T-helper 2 cell treated with Interferon-gamma antibody and Interleukin-4, amounts not matched to agents 5 μg/mL and 100 μg/mL, for 36 hours (primary cell): ENCODE data around the gene CCDC91.

ENCODE experiments used
- DNase-seq: peaks from one replicate; pipeline ENCODE4 v3.0.0; 2021; ENCODE audit warnings: low spot score
- H3K27ac Mint-ChIP-seq: one replicate; pipeline ENCODE4 v1.8.0; 2021; ENCODE audit warnings: mild to moderate bottlenecking, mixed read lengths
- H3K27me3 Mint-ChIP-seq: one replicate; pipeline ENCODE4 v1.8.0; 2021; ENCODE audit warnings: low read depth, mixed read lengths
- H3K36me3 Mint-ChIP-seq: one replicate; pipeline ENCODE4 v1.8.0; 2021; ENCODE audit warnings: low read depth, mixed read lengths
- H3K4me1 Mint-ChIP-seq: one replicate; pipeline ENCODE4 v1.8.0; 2021; ENCODE audit warnings: low read depth, mixed read lengths
- H3K4me3 Mint-ChIP-seq: one replicate; pipeline ENCODE4 v1.8.0; 2022; ENCODE audit warnings: mild to moderate bottlenecking, moderate library complexity, mixed read lengths
- H3K9me3 Mint-ChIP-seq: one replicate; pipeline ENCODE4 v1.8.0; 2021; ENCODE audit warnings: mixed read lengths

Gene CCDC91

DNA sequence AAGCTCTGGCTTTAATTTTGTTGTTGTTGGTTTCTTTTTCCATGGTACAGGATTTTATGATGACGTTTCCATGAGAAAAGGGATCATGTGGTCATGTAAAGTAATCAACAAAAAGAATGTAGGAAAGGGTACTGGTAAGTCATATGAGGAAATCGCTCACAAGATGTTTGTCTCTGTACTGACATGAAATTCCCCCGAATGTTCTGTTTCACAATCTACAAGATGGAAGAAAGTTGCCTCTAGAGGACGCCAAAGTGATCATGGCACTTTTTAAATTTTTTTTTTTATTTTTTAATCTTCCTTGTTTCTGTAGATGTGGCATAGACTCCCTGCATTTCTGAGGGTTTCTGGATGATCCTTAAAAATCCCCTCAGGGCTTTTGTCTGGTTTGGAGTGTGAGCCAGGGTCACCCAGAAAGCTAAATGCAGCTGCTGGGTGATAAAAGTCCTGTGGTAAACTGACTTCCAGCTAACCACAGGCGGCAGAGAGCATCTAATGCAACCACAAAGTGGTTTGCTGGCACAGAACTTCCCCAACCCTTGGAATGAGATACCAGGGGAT lies 393.5 kb downstream of the CCDC91 start:
- no peak overlapping the region for H3K27ac Mint-ChIP-seq
- H3K36me3 Mint-ChIP-seq, result no peaks in the 10 kb centered on the region
- no peak overlapping the region for H3K4me3 Mint-ChIP-seq
- no peaks in the 10 kb centered on the region for H3K27me3 Mint-ChIP-seq
- DNase-seq, result no peak
- H3K4me1 Mint-ChIP-seq, result no peaks in the 10 kb centered on the region
- H3K9me3 Mint-ChIP-seq, result no peaks in the 10 kb centered on the region

DNA sequence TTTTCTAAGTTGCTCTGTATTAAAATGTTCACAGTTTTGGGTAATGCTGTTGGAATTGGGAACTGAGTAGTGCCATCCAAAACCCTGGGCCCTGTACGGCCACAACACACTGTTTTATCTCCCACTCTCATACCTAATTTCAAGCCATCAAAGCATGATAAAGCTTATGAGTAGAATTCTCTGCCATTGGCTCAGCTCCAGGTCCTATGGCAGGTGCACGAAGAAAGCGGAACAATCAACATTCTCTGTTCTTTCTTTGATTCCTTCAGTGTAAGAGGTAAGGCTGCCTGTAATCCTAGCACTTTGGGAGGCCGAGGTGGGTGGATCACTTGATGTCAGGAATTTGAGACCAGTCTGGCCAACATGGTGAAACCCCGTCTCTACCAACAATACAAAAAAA lies 394.9 kb downstream of the CCDC91 start:
- Mint-ChIP-seq H3K4me3 (no peak overlapping the region), H3K27ac (no peak overlapping the region), H3K9me3 (peaks cover 4% of the 10 kb centered on the region), H3K4me1 (no peaks in the 10 kb centered on the region), H3K27me3 (no peaks in the 10 kb centered on the region), H3K36me3 (no peaks in the 10 kb centered on the region)
- no peak for DNase-seq

DNA sequence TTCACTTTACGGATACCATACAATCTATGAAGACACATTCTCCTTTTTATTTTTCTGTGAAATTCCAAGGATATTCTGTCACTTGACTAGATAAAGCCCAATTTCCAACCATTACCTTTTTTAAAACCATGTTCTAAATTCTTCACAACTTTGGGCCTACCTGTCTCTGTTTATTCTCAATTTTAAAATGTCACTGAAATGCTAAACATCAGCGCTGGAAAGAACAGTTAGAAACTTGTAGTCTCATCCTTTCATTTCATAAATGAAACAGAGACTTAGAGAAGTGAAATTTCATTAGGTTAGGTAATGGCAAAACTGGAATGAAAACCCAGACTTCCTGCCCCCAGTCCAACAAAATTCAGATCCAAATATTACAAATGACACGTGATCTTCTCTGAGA lies 396.2 kb downstream of the CCDC91 start:
- Mint-ChIP-seq H3K27me3 (no peaks in the 10 kb centered on the region), H3K36me3 (no peaks in the 10 kb centered on the region), H3K4me1 (no peaks in the 10 kb centered on the region), H3K27ac (no peak overlapping the region), H3K4me3 (no peak overlapping the region), H3K9me3 (peaks cover 8% of the 10 kb centered on the region)
- DNase-seq, result no peak

DNA sequence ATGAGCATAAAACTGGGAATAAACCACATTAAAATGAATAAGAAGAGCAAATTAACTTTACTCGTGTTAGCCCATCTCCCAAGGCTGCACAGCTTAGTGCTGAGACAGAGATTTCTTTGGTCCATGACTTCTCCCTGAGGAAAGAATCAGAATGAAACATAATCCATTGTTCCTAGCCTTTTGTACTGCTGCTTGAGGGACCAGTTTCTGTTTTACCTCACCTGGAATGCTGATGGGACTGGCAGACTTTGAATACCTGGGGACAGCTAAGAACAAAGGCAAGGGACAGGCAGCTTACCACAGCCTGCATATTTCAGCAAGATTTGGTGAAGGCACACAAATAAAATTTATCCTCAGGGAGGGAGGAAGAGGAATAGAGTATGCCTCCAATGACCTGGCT lies 401.6 kb downstream of the CCDC91 start:
- H3K36me3 Mint-ChIP-seq, result no peaks in the 10 kb centered on the region

More for the DNA sequence above, 401.6 kb downstream of the CCDC91 start:
- H3K27ac Mint-ChIP-seq, result no peak overlapping the region
- H3K27me3 Mint-ChIP-seq, result no peaks in the 10 kb centered on the region
- peaks cover 25% of the 10 kb centered on the region for H3K9me3 Mint-ChIP-seq
- no peak for DNase-seq
- H3K4me3 Mint-ChIP-seq, result no peak overlapping the region
- no peaks in the 10 kb centered on the region for H3K4me1 Mint-ChIP-seq
